ENCODE measurements around the gene DUSP14.

DUSP14 gene

DNA sequence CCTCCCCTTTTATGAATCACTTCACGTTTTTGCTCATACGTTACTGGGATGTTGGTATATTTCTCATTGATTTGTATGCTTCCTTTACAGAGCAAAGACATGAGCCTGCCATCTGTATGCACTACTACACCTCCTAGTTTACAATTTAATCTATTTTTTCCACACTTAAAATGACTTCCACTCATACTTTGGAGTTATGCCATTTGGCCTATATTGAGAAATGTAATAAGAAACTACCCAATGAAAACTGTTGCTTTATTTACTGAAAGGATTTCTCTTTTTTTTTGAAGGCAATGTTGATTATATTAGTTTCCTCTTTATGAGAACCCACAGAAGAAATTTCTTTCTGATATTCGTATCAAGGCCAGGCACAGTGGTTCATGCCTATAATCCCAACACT is 43.1 kb downstream of the DUSP14 start:
- no peak overlapping the region for H3K27ac ChIP-seq (ENCODE audit: low read length)
- no peak for ATAC-seq (ENCODE audit: insufficient read depth, low read depth)
- H3K36me3 ChIP-seq (ENCODE audit: insufficient read depth, low read length), result peaks cover 85% of the 10 kb centered on the region
- H3K27me3 ChIP-seq (ENCODE audit: insufficient read depth, low read length, poor library complexity), result no peaks in the 10 kb centered on the region
- H3K4me1 ChIP-seq (ENCODE audit: insufficient read depth, low read length), result no peaks in the 10 kb centered on the region
- H3K9ac ChIP-seq (ENCODE audit: low read depth, low read length), result no peak overlapping the region
- H3K4me2 ChIP-seq (ENCODE audit: insufficient read depth, low read length), result no peak overlapping the region
- no peaks in the 10 kb centered on the region for H3K79me2 ChIP-seq (ENCODE audit: insufficient read depth, low read length)
- H3K9me3 ChIP-seq (ENCODE audit: insufficient read depth, low read length, severe bottlenecking), result no peaks in the 10 kb centered on the region
- no peak overlapping the region for H3K4me3 ChIP-seq (ENCODE audit: low read depth in 1 of 2, low read length in 2 of 2)
- no peak for TF ChIP-seq EZH2 (IDR thresholded peaks at IDR 0.05; ENCODE audit: borderline replicate concordance, low read depth, low read length, severe bottlenecking)
- TF ChIP-seq, protein P1, sequence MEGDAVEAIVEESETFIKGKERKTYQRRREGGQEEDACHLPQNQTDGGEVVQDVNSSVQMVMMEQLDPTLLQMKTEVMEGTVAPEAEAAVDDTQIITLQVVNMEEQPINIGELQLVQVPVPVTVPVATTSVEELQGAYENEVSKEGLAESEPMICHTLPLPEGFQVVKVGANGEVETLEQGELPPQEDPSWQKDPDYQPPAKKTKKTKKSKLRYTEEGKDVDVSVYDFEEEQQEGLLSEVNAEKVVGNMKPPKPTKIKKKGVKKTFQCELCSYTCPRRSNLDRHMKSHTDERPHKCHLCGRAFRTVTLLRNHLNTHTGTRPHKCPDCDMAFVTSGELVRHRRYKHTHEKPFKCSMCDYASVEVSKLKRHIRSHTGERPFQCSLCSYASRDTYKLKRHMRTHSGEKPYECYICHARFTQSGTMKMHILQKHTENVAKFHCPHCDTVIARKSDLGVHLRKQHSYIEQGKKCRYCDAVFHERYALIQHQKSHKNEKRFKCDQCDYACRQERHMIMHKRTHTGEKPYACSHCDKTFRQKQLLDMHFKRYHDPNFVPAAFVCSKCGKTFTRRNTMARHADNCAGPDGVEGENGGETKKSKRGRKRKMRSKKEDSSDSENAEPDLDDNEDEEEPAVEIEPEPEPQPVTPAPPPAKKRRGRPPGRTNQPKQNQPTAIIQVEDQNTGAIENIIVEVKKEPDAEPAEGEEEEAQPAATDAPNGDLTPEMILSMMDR (IDR thresholded peaks at IDR 0.05; ENCODE audit: borderline replicate concordance, extremely low read depth, low read length, poor library complexity, severe bottlenecking), result no peak
- DNase-seq, result no peak
- no peak overlapping the region for H2AFZ ChIP-seq (ENCODE audit: low read depth, low read length)
- H4K20me1 ChIP-seq (ENCODE audit: insufficient read depth, low read length), result no peaks in the 10 kb centered on the region

DNA sequence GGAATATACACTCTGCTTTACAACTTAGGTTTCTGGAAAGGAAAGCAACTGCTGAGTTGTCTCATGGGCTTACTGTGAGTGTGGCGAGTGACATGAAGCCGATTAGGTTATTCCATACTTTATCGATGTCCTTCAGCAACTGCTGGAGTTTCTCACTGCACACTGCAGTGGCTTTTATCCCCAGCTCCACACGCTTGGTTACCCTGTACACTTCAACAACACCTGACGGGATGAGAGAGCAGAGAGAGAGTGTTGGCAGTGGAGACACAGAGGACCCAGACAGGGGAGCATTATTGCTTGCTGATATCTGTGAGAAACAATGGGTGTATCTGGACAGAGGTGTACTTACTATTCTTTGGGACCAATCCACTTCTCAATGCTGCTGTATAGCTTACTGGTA is 46.2 kb downstream of the DUSP14 start:
- Histone ChIP-seq H3K4me2 (ENCODE audit: insufficient read depth, low read length) (no peak overlapping the region), H3K9me3 (ENCODE audit: insufficient read depth, low read length, severe bottlenecking) (no peaks in the 10 kb centered on the region), H3K36me3 (ENCODE audit: insufficient read depth, low read length) (peaks cover 87% of the 10 kb centered on the region), H3K27ac (ENCODE audit: low read length) (no peak overlapping the region), H2AFZ (ENCODE audit: low read depth, low read length) (no peak overlapping the region), H4K20me1 (ENCODE audit: insufficient read depth, low read length) (no peaks in the 10 kb centered on the region), H3K4me1 (ENCODE audit: insufficient read depth, low read length) (no peaks in the 10 kb centered on the region), H3K4me3 (ENCODE audit: low read depth in 1 of 2, low read length in 2 of 2) (no peak overlapping the region), H3K9ac (ENCODE audit: low read depth, low read length) (no peak overlapping the region), H3K79me2 (ENCODE audit: insufficient read depth, low read length) (no peaks in the 10 kb centered on the region), H3K27me3 (ENCODE audit: insufficient read depth, low read length, poor library complexity) (no peaks in the 10 kb centered on the region)
- no peak for ATAC-seq (ENCODE audit: insufficient read depth, low read depth)
- no peak for TF ChIP-seq EZH2 (IDR thresholded peaks at IDR 0.05; ENCODE audit: borderline replicate concordance, low read depth, low read length, severe bottlenecking)
- TF ChIP-seq, protein P1 (IDR thresholded peaks at IDR 0.05; ENCODE audit: borderline replicate concordance, extremely low read depth, low read length, poor library complexity, severe bottlenecking), result no peak
- no peak for DNase-seq

DNA sequence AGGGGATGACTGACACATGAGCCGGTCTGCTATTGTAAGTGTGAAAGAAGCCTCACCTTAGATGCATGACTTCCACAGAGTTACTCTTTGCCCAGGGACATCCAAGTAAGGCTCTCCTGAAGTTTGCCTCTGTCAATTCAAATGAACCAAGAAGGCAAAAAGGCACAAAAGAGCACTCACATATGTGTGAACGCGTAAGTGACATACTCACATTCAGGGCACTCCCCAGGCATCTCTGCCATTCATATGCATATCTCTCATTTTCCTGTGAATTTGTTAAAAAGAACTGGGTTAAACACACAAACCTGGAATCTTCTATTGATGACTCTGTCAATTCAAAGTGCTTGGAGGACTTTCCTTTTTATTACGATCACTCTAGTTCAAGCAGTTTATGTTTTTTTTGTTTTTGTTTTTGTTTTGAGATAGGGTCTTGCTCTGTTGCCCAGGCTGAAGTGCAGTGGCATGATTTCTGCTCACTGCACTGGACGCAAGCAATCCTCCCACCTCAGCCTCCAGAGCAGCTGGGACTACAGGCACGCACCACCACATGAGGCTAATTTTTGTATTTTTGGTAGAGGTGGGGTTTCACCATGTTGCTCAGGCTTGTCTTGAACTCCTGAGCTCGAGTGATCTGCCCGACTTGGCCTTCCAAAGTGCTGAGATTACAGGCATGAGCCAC is 49.4 kb downstream of the DUSP14 start:
- Histone ChIP-seq H3K4me2 (ENCODE audit: insufficient read depth, low read length) (no peak overlapping the region), H3K27me3 (ENCODE audit: insufficient read depth, low read length, poor library complexity) (no peaks in the 10 kb centered on the region), H3K9me3 (ENCODE audit: insufficient read depth, low read length, severe bottlenecking) (no peaks in the 10 kb centered on the region), H3K36me3 (ENCODE audit: insufficient read depth, low read length) (peaks cover 95% of the 10 kb centered on the region), H4K20me1 (ENCODE audit: insufficient read depth, low read length) (no peaks in the 10 kb centered on the region), H3K4me1 (ENCODE audit: insufficient read depth, low read length) (no peaks in the 10 kb centered on the region), H2AFZ (ENCODE audit: low read depth, low read length) (no peak overlapping the region), H3K4me3 (ENCODE audit: low read depth in 1 of 2, low read length in 2 of 2) (no peak overlapping the region), H3K9ac (ENCODE audit: low read depth, low read length) (no peak overlapping the region), H3K27ac (ENCODE audit: low read length) (no peak overlapping the region), H3K79me2 (ENCODE audit: insufficient read depth, low read length) (peaks cover 3% of the 10 kb centered on the region; the same call in 1 of the 2 replicates)
- no peak for DNase-seq
- ATAC-seq (ENCODE audit: insufficient read depth, low read depth), result no peak
- TF ChIP-seq EZH2 (IDR thresholded peaks at IDR 0.05; ENCODE audit: borderline replicate concordance, low read depth, low read length, severe bottlenecking), result no peak
- TF ChIP-seq, protein P1 (IDR thresholded peaks at IDR 0.05; ENCODE audit: borderline replicate concordance, extremely low read depth, low read length, poor library complexity, severe bottlenecking), result no peak

All from DND-41 (cell line).